ENCODE results near the gene AP5Z1.

AP5Z1 gene

DNA sequence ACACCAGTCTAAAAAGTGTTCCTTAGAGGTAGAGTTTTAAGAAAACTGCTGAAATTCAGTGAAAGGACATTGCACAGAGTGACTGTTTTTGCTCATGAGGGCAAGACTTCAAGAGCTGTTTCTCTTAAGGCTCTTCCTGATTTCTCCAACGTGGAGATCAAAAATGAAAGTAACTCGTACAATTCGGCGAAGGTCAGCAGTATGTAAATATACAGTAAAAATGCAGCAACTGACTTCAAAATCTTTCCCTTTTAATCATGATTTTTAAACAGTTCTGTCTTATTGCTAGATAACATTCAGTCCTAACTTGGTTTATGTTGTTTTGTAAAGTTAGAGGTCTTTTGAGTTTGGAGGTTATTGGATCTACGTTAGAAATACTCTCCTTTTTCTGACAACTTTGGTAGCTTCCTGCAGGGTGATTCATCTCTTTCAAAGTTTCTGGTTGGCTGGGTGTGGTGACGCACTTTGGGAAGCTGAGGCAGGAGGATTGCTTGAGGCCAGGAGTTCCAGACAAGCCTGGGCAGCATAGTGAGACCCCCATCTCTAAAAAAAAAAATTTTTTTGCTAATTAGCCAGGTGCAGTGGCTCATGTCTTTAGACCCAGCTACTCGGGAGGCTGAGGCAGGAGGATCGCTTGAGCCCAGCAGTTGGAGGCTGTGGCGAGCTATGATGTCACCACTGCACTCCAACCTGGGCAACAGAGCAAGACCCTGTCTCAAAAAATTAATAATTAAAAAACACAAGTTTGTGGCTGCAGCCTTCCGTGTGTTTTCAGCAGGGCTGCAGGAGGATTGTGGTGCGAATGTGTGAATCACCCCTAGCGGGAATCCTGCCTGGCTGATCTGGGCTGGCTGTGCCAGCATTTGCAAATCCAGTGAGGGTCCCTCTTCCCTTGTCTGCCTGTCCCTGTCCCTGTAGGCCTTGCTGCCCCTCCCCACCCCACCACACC lies 29.2 kb upstream of the AP5Z1 start:
- DNase-seq, result peak in 1 of 2 donors; percentile 36

DNA sequence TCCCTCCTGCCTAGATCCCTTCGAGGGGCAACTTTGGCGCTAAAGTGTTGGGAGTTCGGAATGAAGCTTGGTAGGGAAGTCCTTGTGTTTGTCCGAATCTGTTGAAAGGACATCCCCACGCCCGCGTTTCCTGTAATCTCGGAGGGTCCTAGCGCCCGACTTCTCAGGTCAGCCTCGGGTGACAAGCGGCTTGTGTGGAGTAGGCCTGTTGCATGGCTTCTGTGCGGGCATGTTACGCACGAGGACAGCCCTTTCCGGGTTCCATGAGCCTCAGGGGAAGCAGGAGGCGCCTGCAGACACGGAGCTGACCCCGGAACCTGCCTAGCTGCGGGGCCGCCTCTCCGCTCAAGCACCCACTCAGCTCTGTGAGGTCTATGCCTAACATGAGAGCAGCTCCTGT lies 28.4 kb upstream of the AP5Z1 start:
- DNase-seq, result no peak

DNA sequence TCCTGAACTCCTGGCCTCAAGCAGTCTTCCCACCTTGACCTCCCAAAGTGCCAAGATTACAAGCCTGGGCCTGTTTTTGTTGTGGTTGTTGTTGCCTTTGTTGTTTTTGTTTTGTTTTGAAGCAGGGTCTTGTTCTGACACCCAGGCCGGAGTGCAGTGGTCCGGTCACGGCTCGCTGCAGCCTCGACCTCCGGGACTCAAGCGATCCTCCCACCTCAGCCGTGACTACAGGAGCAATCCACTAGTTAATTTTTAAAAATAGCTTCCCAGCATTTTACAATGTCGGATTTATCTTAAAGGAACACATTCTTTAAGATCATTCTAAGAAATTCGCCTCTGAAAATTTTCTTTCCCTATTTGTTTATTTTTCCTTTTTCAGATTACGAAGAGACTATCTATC lies 27.7 kb upstream of the AP5Z1 start:
- no peak for DNase-seq

DNA sequence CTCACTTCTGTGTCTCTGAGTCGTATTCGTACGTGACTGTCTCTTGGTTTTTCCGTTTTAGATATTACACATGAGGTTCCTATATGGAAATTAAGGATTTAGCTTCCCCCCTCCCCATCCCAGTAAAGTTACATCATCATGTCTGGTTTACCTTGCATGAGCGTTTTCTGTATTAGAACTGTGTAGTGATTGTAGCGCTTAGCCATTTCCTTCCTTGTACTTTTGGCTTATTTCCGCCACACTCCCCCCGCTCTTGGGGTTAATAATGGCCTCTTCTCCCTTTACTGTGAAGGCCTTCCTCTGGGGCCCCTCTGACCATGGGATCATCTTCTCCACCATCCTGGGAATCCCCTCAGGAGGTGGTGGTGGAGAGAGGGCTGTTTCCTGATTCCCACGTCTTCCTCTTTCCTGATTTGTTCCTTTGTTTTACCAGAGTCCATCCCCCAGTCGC lies 27.2 kb upstream of the AP5Z1 start:
- no peak for DNase-seq

DNA sequence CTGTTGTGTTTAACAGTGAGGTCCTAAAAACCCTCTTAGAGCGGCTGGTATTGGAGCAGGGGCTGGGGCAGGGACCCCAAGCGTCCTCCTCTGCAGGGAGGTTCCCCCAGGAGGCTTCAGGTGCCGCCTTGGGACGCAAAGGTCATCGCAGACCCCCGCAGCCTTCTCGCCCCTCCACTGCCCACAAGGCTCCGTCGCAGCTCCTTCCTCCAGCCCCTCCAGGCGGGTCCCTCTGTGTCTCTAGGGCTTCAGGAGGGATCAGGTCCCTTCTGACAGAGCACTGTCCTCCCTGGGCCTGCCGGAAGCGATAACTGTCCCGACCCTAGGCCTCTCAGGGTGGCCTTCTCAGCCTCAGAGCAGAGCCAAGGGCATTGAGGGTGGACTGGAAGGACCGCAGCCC lies 26.1 kb upstream of the AP5Z1 start:
- DNase-seq, result no peak

DNA sequence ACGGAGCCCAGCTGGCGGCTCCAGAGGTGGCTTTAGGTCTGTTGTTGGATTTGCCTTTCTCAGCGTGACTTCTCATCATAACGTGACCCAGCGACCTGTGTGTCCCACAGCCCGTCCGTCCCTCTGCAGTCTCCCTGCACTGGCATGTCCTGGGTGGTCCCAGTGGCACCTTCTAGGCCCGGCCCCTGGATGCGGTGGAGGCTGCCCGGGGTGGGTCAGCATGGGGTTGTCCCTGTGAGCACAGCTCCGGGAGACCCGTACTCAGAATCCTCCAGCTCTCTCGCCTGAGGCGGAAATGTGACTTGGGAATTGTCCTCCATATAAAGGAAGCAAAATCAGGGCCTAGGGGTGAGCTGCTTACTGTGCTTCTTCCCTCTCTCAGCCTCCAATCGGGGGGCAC lies 25.6 kb upstream of the AP5Z1 start:
- DNase-seq, result no peak

DNA sequence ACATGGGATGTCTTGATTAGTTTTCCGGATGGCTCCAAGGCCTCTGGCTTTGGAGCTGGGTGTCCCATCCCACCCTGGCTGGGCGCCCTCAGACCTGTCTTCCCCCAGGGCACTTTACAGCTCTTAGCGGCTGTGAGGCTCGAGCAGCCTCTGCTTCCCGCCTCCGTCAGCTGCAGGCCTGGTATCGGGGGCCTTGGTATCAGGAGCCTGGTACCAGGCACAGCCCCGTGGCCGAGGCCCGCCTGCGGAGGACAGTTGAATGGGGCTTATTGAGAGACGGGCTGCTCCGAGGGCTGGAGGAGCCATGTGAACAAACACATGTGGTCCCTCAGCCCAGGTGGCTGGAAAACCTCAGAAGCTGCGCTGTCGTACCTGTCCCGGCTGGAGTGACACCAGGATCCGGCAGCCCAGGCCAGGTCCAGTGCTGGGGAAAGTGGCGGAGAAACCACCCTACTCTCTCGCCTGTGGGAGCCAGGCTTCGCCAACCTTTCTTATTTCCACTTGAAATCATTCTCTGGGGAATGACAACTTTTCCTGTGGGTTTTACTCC lies 23.9 kb upstream of the AP5Z1 start:
- no peak for DNase-seq

DNA sequence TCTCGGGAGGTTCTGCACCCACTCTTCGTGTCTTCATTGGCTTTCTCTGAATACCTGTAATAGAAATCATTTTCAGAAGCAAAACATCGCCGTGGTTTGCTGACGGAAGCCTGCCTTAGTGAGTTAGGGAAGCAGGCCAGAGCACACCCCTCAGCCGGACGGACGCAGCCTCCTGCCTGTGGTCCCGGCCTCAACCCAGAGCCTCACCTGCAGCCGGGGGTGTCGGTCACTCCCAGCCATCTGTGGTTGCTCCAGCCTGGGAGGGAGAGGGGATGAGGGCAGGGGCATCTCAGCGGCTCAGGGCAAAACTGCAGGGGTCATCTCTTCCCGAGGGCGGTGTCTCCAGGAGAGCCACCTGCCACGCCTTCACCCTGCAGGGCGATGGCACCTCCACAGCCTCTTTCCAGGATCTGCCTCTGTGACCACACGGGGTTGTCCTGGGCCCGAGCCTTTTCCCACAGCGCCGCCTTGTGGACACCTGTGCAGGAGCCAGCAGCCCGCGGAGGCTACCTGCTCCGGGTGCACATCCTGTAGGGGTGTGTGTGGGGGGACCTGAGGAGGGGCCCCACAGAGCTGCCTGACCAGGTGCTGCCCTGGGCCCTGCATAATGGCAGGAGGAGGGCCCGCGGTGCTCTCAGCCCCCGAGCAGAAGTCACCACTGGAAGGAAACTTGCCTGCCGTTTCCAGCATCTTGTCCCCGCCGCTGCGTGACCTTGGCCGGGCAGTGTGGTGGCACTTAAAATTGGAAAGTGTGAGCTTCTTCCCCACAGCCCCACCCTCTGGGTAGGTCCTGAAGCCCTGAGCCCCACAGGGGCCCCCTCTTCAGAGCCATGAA lies 21.6 kb upstream of the AP5Z1 start:
- peak; percentile 88 to 90 for DNase-seq

DNA sequence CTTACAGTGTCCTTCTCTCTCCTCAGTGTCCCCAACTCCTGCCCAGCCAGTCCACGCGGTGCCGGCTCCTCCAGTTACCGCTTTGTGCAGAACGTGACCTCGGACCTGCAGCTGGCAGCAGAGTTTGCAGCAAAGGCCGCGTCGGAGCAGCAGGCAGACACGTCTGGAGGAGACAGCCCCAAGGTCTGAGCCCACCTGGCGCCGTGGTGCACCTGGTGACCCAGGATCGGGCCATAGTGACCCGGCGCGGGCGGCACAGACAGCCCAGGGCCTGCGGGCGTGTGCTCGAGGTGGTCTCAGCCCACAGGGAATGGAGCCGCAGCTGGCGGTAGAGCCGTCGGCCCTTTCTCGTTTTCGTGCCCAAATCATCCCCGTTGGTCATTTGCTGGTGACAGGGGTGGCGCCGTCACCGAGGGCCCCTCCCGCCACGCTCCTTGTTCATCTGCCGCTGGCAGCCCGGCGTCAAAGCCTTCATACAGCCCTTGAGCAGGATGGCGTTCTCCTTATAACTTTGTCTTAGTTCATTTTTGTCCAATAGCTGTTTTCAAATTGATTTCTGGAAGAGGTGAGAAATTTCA lies 20.9 kb upstream of the AP5Z1 start:
- DNase-seq, result no peak

DNA sequence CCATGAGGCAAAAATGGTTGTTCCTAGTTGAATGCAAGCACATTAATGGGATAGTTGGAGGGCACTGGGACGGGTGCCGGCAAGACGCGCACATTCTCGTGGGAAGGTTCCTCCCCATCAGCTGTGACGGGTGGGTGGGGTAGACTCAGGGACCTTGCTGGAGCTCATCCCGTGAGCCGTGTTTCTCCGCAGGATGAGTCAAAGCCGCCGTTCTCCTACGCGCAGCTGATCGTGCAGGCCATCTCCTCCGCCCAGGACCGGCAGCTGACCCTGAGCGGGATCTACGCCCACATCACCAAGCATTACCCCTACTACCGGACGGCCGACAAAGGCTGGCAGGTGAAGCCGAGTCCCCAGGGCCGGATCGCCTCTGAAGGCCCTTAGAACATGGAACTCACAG lies 20.4 kb upstream of the AP5Z1 start:
- DNase-seq, result no peak

DNA sequence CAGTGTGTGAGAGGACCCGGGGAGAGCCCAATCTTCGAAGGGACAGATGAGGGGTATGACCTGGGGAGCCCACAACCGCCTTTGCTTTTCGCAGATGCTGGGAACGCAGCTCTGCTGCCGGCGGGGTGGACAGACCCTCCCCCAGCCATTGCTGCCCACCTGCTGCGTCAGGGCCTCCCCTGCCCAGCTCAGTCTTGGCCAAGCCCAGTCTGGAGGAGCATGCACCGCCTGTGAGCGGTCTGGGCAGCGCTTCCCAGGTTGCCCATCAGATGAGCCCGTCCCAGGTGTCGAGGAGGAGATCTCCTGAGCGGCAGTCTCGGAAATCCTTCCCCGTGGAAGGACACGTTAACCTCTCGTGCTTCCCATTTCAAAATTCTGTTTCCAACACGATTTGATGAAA lies 17.3 kb upstream of the AP5Z1 start:
- DNase-seq, result no peak

DNA sequence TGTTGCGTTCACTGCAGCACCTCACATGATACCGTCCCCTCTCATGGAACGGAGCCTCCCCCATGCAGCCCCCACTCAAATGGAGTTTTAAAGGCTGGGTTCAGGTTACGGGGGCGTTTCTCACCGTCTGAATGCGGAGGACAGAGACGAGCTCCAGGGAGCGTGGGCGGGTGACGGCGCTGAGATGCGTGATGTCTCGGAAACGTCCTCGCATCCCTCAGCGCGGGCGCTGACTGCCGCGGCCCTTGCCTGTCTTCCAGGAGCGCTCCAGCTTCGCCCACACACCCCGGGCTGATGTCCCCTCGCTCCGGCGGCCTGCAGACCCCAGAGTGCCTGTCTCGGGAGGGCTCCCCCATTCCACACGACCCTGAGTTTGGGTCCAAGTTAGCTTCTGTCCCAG lies 16.6 kb upstream of the AP5Z1 start:
- DNase-seq, result no peak

DNA sequence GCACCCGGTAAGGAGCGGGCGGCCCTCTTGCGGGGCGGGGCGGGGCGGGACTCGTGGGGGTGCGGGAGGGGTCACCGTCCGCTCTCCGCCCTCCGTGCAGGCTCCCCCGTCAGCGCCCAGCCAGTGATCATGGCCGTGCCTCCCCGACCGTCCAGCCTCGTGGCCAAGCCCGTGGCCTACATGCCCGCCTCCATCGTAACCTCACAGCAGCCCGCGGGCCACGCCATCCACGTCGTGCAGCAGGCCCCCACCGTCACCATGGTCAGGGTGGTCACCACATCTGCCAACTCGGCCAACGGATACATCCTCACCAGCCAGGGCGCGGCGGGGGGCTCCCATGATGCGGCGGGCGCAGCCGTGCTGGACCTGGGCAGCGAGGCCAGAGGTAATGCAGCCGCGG lies 16.2 kb upstream of the AP5Z1 start:
- no peak for DNase-seq

DNA sequence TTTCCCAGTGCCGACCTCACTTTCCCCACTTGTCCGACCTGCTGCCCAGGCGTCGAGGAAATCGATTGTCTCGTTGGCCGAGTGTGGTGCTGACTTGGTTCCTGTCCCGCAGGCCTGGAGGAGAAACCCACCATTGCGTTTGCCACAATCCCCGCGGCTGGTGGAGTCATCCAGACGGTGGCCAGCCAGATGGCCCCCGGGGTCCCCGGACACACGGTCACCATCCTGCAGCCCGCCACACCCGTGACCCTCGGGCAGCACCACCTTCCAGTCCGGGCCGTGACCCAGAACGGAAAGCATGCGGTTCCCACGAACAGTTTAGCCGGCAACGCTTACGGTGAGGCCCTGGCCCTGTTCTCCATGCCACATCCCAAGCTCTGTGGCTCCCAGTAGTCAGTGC lies 14.5 kb upstream of the AP5Z1 start:
- DNase-seq, result no peak

DNA sequence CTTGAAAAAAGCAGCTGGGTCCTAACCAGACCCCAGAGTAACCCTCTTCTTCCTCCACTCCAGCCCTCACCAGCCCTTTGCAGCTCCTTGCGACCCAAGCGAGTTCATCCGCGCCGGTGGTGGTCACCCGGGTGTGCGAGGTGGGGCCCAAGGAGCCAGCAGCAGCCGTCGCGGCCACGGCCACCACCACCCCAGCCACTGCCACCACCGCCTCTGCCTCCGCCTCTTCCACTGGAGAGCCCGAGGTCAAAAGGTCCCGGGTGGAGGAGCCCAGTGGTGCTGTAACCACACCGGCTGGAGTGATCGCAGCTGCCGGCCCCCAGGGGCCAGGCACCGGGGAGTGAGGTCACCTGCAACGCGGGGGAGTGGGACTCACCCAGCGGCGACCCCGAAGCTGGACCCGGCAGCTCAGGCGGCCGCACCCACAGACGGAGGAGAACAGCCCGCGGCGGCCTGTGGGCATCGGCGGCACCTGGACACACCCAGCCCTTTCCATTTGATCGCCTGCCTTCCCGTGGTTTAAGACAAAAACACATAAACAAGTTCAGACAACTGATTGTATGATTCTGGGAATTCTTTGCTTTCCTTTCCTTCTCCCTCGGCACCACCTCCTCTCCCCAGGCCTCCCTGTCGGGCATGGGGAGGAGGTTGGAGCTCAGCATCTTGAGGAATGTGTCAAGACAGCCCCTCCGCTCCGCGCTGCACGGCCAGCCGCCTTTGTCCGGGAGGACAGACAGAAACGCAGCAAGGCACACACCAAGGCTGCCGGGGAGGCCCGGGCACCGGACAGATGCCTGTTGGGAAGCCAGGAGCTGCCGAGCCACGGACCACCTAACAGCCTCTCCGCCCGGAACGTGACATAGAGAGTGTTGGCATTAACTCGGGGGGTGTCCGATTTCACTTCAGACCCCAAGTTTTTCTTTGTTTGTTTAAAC lies 13.0 kb upstream of the AP5Z1 start:
- no peak for DNase-seq

DNA sequence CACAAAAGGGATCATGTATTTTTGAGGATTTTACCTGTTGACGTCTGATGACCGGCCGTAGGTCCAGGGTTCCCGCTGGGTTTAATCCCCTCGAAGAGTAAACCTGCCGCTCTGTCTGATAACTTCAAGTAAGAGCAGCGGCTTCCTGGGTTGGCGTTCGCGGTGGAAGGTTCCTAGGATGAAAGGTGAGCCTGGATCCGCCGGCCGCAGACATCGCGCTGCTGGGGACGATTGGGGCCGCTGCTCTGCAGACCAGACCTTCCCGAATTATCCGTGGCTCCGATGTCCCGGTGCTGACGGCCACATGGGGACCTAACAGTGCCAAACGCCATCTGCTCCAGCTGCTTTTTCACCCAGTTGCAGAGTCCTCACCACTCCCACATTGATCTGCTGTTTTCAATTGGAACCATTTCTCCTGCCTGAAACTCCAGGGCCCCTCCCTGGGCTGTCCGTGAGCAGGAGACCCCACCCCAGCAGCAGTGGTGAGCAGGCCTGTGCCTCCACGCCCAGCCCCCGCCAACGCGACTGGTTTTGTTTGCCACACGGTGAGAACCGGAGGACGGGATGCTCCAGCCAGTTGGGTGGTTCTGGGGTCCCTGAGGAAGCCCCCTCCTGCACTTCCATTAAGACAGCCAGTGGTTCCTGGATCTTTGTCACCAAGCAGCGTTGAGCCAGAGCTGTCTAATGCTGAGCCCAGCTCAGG lies 12.2 kb upstream of the AP5Z1 start:
- DNase-seq, result no peak

DNA sequence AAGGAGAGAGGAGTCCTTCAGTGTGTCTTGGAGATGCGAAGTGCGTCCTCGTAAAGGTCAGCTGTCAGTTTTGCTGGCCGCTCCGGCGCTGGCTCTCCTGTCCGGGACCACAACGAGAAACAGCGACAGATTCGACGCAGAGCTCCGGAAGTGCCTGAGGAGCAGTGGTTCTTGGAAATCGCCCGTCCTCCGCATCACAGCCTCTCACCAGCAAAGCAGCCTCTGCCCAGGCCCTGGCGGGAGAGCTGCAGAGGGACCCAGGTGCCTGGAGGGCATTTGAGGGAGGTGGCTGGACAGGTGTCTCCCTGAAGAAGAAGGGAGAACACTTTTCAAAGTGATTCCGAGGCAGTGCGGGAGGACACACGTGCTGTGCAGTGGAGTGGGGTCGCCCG lies 11.6 kb upstream of the AP5Z1 start:
- no peak for DNase-seq

DNA sequence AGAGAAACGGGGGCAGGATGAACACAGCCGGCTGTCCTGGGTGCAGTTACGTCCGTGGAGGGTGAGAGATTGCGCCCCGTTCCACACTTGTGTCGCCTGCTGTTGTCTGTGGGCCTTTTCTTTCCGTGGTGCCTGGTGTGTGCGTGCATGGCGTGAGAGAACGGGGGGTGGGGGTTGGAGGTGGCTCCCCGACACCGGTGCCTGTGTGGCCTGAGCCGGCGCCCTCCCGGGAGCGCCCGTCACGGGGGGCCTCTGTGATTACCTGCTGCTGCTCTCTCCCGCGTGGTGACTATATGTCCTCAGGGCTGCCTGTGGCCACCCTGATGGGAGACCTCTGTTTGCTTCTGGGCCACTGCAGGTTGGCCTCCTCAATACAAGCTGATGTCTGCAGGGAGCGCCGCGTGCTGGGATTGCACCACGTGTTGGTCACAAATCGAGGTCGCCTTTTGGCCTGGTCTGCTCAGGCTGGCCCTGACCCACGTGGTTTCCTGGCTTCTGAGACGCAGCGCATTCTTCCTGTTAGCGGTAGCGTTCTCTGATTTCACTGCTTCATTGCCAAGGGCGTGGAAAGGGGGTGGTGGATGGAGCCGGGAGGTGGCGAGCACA lies 10.9 kb upstream of the AP5Z1 start:
- no peak for DNase-seq

DNA sequence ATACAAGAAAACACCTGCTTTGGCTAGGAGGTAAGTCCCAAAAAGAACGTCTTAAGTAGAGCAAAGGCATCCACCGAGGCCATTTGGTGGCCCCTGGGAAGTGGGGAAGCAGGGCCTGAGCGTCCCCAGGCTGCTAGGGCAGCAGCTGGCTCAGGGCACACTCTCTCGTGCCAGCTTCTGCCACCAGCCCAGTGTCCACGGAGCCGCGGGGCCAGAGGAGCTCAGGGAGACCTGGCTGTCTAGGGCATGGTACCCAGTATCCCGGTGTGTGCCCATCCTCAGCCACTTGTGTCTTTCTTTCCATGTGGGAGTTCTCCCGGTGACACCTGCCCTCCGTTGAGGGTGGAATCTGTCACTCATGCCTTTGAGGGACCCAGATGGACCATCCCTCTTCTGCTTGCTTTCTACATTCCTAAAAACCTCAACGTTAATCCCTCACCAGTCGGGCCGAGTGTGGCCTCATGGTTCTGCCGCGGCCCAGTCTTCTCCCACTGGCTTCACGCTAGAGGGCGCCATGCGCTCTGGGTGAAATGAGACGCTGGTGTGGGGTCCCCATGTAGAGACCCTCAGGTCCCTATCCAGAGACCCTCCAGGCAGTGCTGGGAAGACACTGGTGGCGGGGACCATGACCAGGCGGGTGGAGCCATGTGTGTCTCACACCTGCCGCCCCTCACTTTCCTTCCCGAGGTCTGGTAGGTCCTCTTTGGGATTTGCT lies 9.5 kb upstream of the AP5Z1 start:
- DNase-seq, result no peak

Data from stimulated activated CD4-positive, alpha-beta T cell treated with anti-CD3 and anti-CD28 coated beads, Interleukin-2, amount 100 ng/mL, for 24 hours (primary cell).